GM12878 (cell line): ENCODE results near the gene CHRNA3.

Source experiments
- BMI1 ChIP-seq: fragments of 450-650 bp; IDR thresholded peaks from 2 replicates; pipeline ENCODE4 v1.6.1; 2016; ENCODE audit warnings: mild to moderate bottlenecking, moderate library complexity, borderline replicate concordance
- BRCA1 ChIP-seq: IDR thresholded peaks from 2 replicates; pipeline ENCODE4 v1.6.1; 2011; ENCODE audit warnings: low read depth, low read length, improper control_type of control experiment
- CTCF ChIP-seq, 3 experiments: IDR thresholded peaks in 2 of 3; conservative IDR thresholded peaks in 1 of 3; 2 replicates each; pipeline ENCODE4 v1.5.1; 2011; ENCODE audit warnings: low read depth in 3 of 3, low read length in 3 of 3, mild to moderate bottlenecking in 3 of 3, control low read depth in 2 of 3, moderate library complexity in 2 of 3, inconsistent platforms in 1 of 3, mixed read lengths in 1 of 3; ENCODE audit not compliant: control insufficient read depth in 2 of 3, insufficient read depth in 1 of 3; ENCODE audit errors: extremely low read depth in 1 of 3
- DPF2 ChIP-seq: fragments of 450-650 bp; IDR thresholded peaks from 2 replicates; pipeline ENCODE4 v1.6.1; 2017; ENCODE audit warnings: mild to moderate bottlenecking
- EP300 ChIP-seq, 2 experiments: fragments of 150-350 bp in 1 of 2; IDR thresholded peaks; 2 replicates each; pipeline ENCODE4 v1.6.1; 2011 to 2012; ENCODE audit warnings: low read depth in 2 of 2, low read length in 2 of 2, borderline replicate concordance in 1 of 2, improper control_type of control experiment in 1 of 2, inconsistent platforms in 1 of 2; ENCODE audit not compliant: control insufficient read depth in 1 of 2
- ESRRA ChIP-seq: IDR thresholded peaks from 2 replicates; pipeline ENCODE4 v1.6.1; 2012; ENCODE audit warnings: mild to moderate bottlenecking, low read length, improper control_type of control experiment
- EZH2 ChIP-seq: IDR thresholded peaks from 2 replicates; pipeline ENCODE4 v1.6.1; 2012; ENCODE audit warnings: low read depth, mild to moderate bottlenecking, control low read depth, inconsistent platforms, low read length, borderline replicate concordance; ENCODE audit not compliant: control insufficient read depth
- FOS ChIP-seq: IDR thresholded peaks from 3 replicates; pipeline ENCODE4 v1.6.1; 2011; ENCODE audit warnings: borderline replicate concordance; ENCODE audit not compliant: insufficient read length; ENCODE audit errors: extremely low read depth
- GABPA ChIP-seq: IDR thresholded peaks from 2 replicates; pipeline ENCODE4 v1.6.1; 2014; ENCODE audit warnings: antibody characterized with exemption, low read depth, mild to moderate bottlenecking, inconsistent platforms
- POLR2A ChIP-seq: IDR thresholded peaks from 2 replicates; pipeline ENCODE4 v1.6.1; 2011; ENCODE audit warnings: low read depth, mild to moderate bottlenecking, low read length
- POLR2AphosphoS5 ChIP-seq: IDR thresholded peaks from 2 replicates; pipeline ENCODE4 v1.6.1; 2011; ENCODE audit warnings: mild to moderate bottlenecking, low read length, inconsistent platforms
- SMC3 ChIP-seq: IDR thresholded peaks from 2 replicates; pipeline ENCODE4 v1.6.1; 2011; ENCODE audit warnings: low read length, improper control_type of control experiment, borderline replicate concordance
- TAF1 ChIP-seq: IDR thresholded peaks from 2 replicates; pipeline ENCODE4 v1.6.1; 2011; ENCODE audit warnings: mild to moderate bottlenecking, low read depth, low read length, borderline replicate concordance
- USF2 ChIP-seq: IDR thresholded peaks from 2 replicates; pipeline ENCODE4 v1.6.1; 2011; ENCODE audit warnings: low read depth, low read length, improper control_type of control experiment, borderline replicate concordance

- no peak for TF ChIP-seq EZH2
- TF ChIP-seq POLR2A = no peak
- TF ChIP-seq CTCF (IDR thresholded peaks at IDR 0.05 in 2 of 3, conservative IDR thresholded peaks at IDR 0.05 in 1 of 3; ENCODE audit: control insufficient read depth in 2 of 3, extremely low read depth in 1 of 3, insufficient read depth in 1 of 3, low read depth in 3 of 3, low read length in 3 of 3) = no peak
- TF ChIP-seq TAF1 = no peak
- no peak for TF ChIP-seq BRCA1
- TF ChIP-seq SMC3 = no peak
- no peak for TF ChIP-seq DPF2
- TF ChIP-seq BMI1 = no peak
- no peak for TF ChIP-seq FOS
- no peak for TF ChIP-seq USF2
- TF ChIP-seq ESRRA = no peak
- no peak for TF ChIP-seq GABPA
- no peak for TF ChIP-seq EP300 (IDR thresholded peaks at IDR 0.05; ENCODE audit: borderline replicate concordance in 1 of 2, control insufficient read depth in 1 of 2, low read depth in 2 of 2, low read length in 2 of 2)
- TF ChIP-seq POLR2AphosphoS5 = no peak
Measured at GRCh38 chr15:78630886-78631633, 10.3 kb upstream of the CHRNA3 start.
